IMR-90 (cell line): ENCODE data around the gene CCDC30. TPM values are rescaled to one million over a fixed set of nuclear protein-coding genes. Genes with fewer than 3 reads are reported as not detected.

ENCODE experiments used
- ATAC-seq: fragments of 200-7000 bp; cut with Tn5 transposase; 2 replicates; pipeline ENCODE4 v1.9.1; 2020; ENCODE audit warnings: low read depth, mild to moderate bottlenecking, moderate library complexity
- BruUV-seq: library from RNA; stranded (reverse); fragments of 400-500 nt; replicated peaks from 2 replicates; lab custom pipeline; 2021; lab: Mats Ljungman, UMichigan
- CTCF ChIA-PET: fragments of 300-600 bp; formaldehyde crosslinking; extraction: SDS; loops from one replicate; lab custom pipeline; 2021; ENCODE audit warnings: antibody characterized with exemption; lab: Yijun Ruan, JAX
- POLR2A ChIA-PET: fragments of 300-600 bp; sonication (Branson Sonifier 250); formaldehyde crosslinking; loops from one replicate; lab custom pipeline; 2022; ENCODE audit warnings: antibody characterized with exemption; ENCODE audit not compliant: unreplicated experiment; lab: Charles Lee
- DNase-seq: peaks from one replicate; pipeline ENCODE4 v3.0.0; 2013
- H2AFZ ChIP-seq: replicated peaks from 2 replicates; pipeline ENCODE3; 2013; ENCODE audit warnings: low read length, mild to moderate bottlenecking; ENCODE audit not compliant: poor library complexity
- H2AK5ac ChIP-seq: 2 replicates; pipeline ENCODE4 v1.6.1; 2013; ENCODE audit warnings: low read depth, low read length, inconsistent platforms
- H2AK9ac ChIP-seq: replicated peaks from 2 replicates; pipeline ENCODE3; 2013; ENCODE audit warnings: mild to moderate bottlenecking, low read depth, low read length, moderate library complexity; ENCODE audit not compliant: poor library complexity
- H2BK120ac ChIP-seq: 2 replicates; pipeline ENCODE4 v1.6.1; 2013; ENCODE audit warnings: low read depth, low read length, inconsistent platforms
- H2BK15ac ChIP-seq: 3 replicates; pipeline ENCODE4 v1.6.1; 2013; ENCODE audit warnings: low read depth, low read length, inconsistent platforms
- H2BK20ac ChIP-seq: 2 replicates; pipeline ENCODE4 v1.6.1; 2013; ENCODE audit warnings: low read depth, mild to moderate bottlenecking, inconsistent platforms, low read length, moderate library complexity
- H2BK5ac ChIP-seq: 2 replicates; pipeline ENCODE4 v1.6.1; 2013; ENCODE audit warnings: mild to moderate bottlenecking, low read depth, low read length, inconsistent platforms; ENCODE audit not compliant: poor library complexity, severe bottlenecking
- H3K14ac ChIP-seq: replicated peaks from 2 replicates; pipeline ENCODE4 v1.6.1; 2013; ENCODE audit warnings: low read depth, low read length, inconsistent platforms
- H3K18ac ChIP-seq: 2 replicates; pipeline ENCODE4 v1.6.1; 2013; ENCODE audit warnings: low read depth, low read length, control low read depth
- H3K23ac ChIP-seq: 2 replicates; pipeline ENCODE4 v1.6.1; 2013; ENCODE audit warnings: low read depth, low read length, inconsistent platforms
- H3K27ac ChIP-seq: 2 replicates; pipeline ENCODE4 v1.5.1; 2013; ENCODE audit warnings: mild to moderate bottlenecking, control low read depth, low read length; ENCODE audit not compliant: insufficient read depth
- H3K27me3 ChIP-seq: 2 replicates; pipeline ENCODE4 v1.6.1; 2013; ENCODE audit warnings: low read length; ENCODE audit not compliant: control insufficient read depth, insufficient read depth
- H3K36me3 ChIP-seq: 2 replicates; pipeline ENCODE4 v1.6.1; 2013; ENCODE audit warnings: low read length, mixed read lengths; ENCODE audit not compliant: control insufficient read depth, insufficient read depth
- H3K4ac ChIP-seq: 2 replicates; pipeline ENCODE4 v1.6.1; 2013; ENCODE audit warnings: low read depth, low read length, inconsistent platforms
- H3K4me1 ChIP-seq: 2 replicates; pipeline ENCODE4 v1.6.1; 2013; ENCODE audit warnings: low read length, mixed read lengths; ENCODE audit not compliant: control insufficient read depth, insufficient read depth
- H3K4me2 ChIP-seq: 2 replicates; pipeline ENCODE4 v1.6.1; 2013; ENCODE audit warnings: low read depth, mild to moderate bottlenecking, control low read depth, low read length, moderate library complexity
- H3K4me3 ChIP-seq: 2 replicates; pipeline ENCODE4 v1.5.1; 2013; ENCODE audit warnings: low read depth, mild to moderate bottlenecking, control low read depth, low read length, moderate library complexity; ENCODE audit not compliant: insufficient read depth
- H3K56ac ChIP-seq: 2 replicates; pipeline ENCODE4 v1.6.1; 2013; ENCODE audit warnings: low read length, inconsistent platforms; ENCODE audit not compliant: insufficient read depth; ENCODE audit errors: extremely low read depth
- H3K79me1 ChIP-seq, 2 experiments: 2 replicates each; pipeline ENCODE4 v1.6.1; 2013; ENCODE audit warnings: low read length in 2 of 2, inconsistent platforms in 1 of 2, low read depth in 1 of 2
- H3K9ac ChIP-seq: 2 replicates; pipeline ENCODE4 v1.6.1; 2013; ENCODE audit warnings: low read depth, low read length, control low read depth
- H3K9me1 ChIP-seq: 2 replicates; pipeline ENCODE4 v1.6.1; 2013; ENCODE audit warnings: low read length, inconsistent platforms; ENCODE audit not compliant: insufficient read depth
- H3K9me3 ChIP-seq: 2 replicates; pipeline ENCODE4 v1.6.1; 2013; ENCODE audit warnings: low read length; ENCODE audit not compliant: control insufficient read depth, insufficient read depth
- H4K20me1 ChIP-seq: 2 replicates; pipeline ENCODE4 v1.6.1; 2013; ENCODE audit warnings: low read length, inconsistent platforms; ENCODE audit not compliant: insufficient read depth
- H4K5ac ChIP-seq: 2 replicates; pipeline ENCODE4 v1.6.1; 2013; ENCODE audit warnings: mild to moderate bottlenecking, low read depth, low read length, control low read depth
- H4K8ac ChIP-seq, 2 experiments: 2 replicates each; pipeline ENCODE4 v1.6.1; 2013; ENCODE audit warnings: low read depth in 2 of 2, low read length in 2 of 2, control low read depth in 1 of 2, inconsistent platforms in 1 of 2
- H4K91ac ChIP-seq: 2 replicates; pipeline ENCODE4 v1.6.1; 2013; ENCODE audit warnings: low read depth, low read length, inconsistent platforms; ENCODE audit not compliant: insufficient read depth
- BHLHE40 ChIP-seq: fragments of 150-350 bp; IDR thresholded peaks from 2 replicates; pipeline ENCODE4 v1.6.1; 2016; ENCODE audit warnings: mild to moderate bottlenecking, low read depth, low read length
- CEBPB ChIP-seq: IDR thresholded peaks from 2 replicates; pipeline ENCODE4 v1.6.1; 2012; ENCODE audit warnings: low read depth, low read length, improper control_type of control experiment
- CHD1 ChIP-seq: IDR thresholded peaks from 2 replicates; pipeline ENCODE4 v1.6.1; 2012; ENCODE audit warnings: low read depth, low read length, improper control_type of control experiment
- CTCF ChIP-seq: conservative IDR thresholded peaks from 2 replicates; pipeline ENCODE4 v1.5.1; 2012; ENCODE audit warnings: mild to moderate bottlenecking, low read depth, low read length, improper control_type of control experiment
- ELK1 ChIP-seq: fragments of 150-350 bp; IDR thresholded peaks from 2 replicates; pipeline ENCODE4 v1.6.1; 2016; ENCODE audit warnings: low read depth, mild to moderate bottlenecking, low read length, moderate library complexity, borderline replicate concordance
- FOS ChIP-seq: fragments of 150-350 bp; IDR thresholded peaks from 2 replicates; pipeline ENCODE4 v1.6.1; 2016; ENCODE audit warnings: low read depth, low read length
- MAFK ChIP-seq: IDR thresholded peaks from 2 replicates; pipeline ENCODE4 v1.6.1; 2012; ENCODE audit warnings: low read depth, low read length, improper control_type of control experiment
- MAZ ChIP-seq: IDR thresholded peaks from 2 replicates; pipeline ENCODE4 v1.6.1; 2012; ENCODE audit warnings: low read depth, mild to moderate bottlenecking, low read length, improper control_type of control experiment, moderate library complexity, borderline replicate concordance
- MXI1 ChIP-seq: IDR thresholded peaks from 2 replicates; pipeline ENCODE4 v1.6.1; 2012; ENCODE audit warnings: low read depth, mild to moderate bottlenecking, low read length, moderate library complexity, borderline replicate concordance
- NFE2L2 ChIP-seq: fragments of 150-350 bp; IDR thresholded peaks from 2 replicates; pipeline ENCODE4 v1.6.1; 2016; ENCODE audit warnings: low read depth, mild to moderate bottlenecking, low read length
- POLR2A ChIP-seq: IDR thresholded peaks from 2 replicates; pipeline ENCODE4 v1.6.1; 2012; ENCODE audit warnings: mild to moderate bottlenecking, low read depth, low read length
- RAD21 ChIP-seq: IDR thresholded peaks from 2 replicates; pipeline ENCODE4 v1.6.1; 2012; ENCODE audit warnings: low read length, improper control_type of control experiment
- RCOR1 ChIP-seq: IDR thresholded peaks from 2 replicates; pipeline ENCODE4 v1.6.1; 2012; ENCODE audit warnings: mild to moderate bottlenecking, low read length, improper control_type of control experiment; ENCODE audit not compliant: insufficient replicate concordance
- RFX5 ChIP-seq: IDR thresholded peaks from 2 replicates; pipeline ENCODE4 v1.8.0; 2012; ENCODE audit warnings: low read depth, mild to moderate bottlenecking, low read length, moderate library complexity
- SMC3 ChIP-seq: fragments of 150-350 bp; IDR thresholded peaks from 2 replicates; pipeline ENCODE4 v1.6.1; 2016; ENCODE audit warnings: low read depth, mild to moderate bottlenecking, antibody characterized with exemption, low read length, moderate library complexity
- USF2 ChIP-seq: fragments of 150-350 bp; IDR thresholded peaks from 2 replicates; pipeline ENCODE4 v1.6.1; 2017; ENCODE audit warnings: mild to moderate bottlenecking, antibody characterized with exemption, low read length, low read depth
- WGBS, 2 experiments: methylation state at CpG; one replicate each; pipeline versions ENCODE4 v1.1.5 to v1.1.7; 2013; ENCODE audit warnings: missing lambda C conversion rate in 2 of 2; ENCODE audit not compliant: insufficient read length in 1 of 2; ENCODE audit errors: extremely low coverage in 2 of 2; 5-methylcytosine and 5-hydroxymethylcytosine counted together
- dilution Hi-C: fragments of 300-500 bp; cut with HindIII; formaldehyde crosslinking; loops from one replicate; pipeline ENCODE4 v1.14.3; 2018; ENCODE audit warnings: low sequenced_read_pairs; ENCODE audit not compliant: unreplicated experiment
- in situ Hi-C: fragments of 300-500 bp; cut with MboI; formaldehyde crosslinking; loops from 3 replicates; pipeline ENCODE4 v1.14.3; 2019; ENCODE audit warnings: low sequenced_read_pairs, inconsistent platforms, mixed read lengths
- intact Hi-C: fragments of 100-400 bp; cut with micrococcal nuclease; formaldehyde crosslinking; loops from 2 replicates; pipeline ENCODE4 v1.10.0; 2022
- polyA plus RNA-seq, 3 experiments: library from polyadenylated mRNA; depleted of rRNA; stranded (reverse); fragments of >200 nt; gene quantifications; 2 replicates each; pipeline ENCODE4 v1.2.3, GENCODE V29; 2012; ENCODE audit warnings: low replicate concordance in 1 of 3
- total RNA-seq: library from RNA; depleted of rRNA; stranded (reverse); fragments of >200 nt; gene quantifications from 2 replicates; pipeline ENCODE4 v1.2.3, GENCODE V29; 2012

Gene CCDC30
- total and polyA plus RNA-seq, 2 of the 4 experiments (the other 2 are of a cell fraction) = 0.14 to 0.18 TPM

- no peak for ATAC-seq
- Histone ChIP-seq H4K8ac (no peak overlapping the region), H2BK5ac (no peak overlapping the region), H3K27me3 (no peaks in the 10 kb centered on the region), H3K9me1 (no peaks in the 10 kb centered on the region; the same call in 1 of the 2 replicates), H3K56ac (no peak overlapping the region), H3K27ac (no peak overlapping the region), H3K9me3 (no peaks in the 10 kb centered on the region), H4K91ac (no peak overlapping the region), H3K36me3 (peaks cover 7% of the 10 kb centered on the region), H2AK9ac (no peak overlapping the region), H2AFZ (no peak overlapping the region), H3K79me1 (peaks cover 15 to 16% of the 10 kb centered on the region in 2 experiments), H2BK15ac (no peak overlapping the region), H2AK5ac (no peak overlapping the region), H4K20me1 (no peaks in the 10 kb centered on the region), H3K18ac (no peak overlapping the region), H3K23ac (no peak overlapping the region), H3K9ac (no peak overlapping the region), H3K4ac (no peak overlapping the region), H3K4me3 (no peak overlapping the region), H2BK20ac (no peak overlapping the region), H2BK120ac (no peak overlapping the region), H3K14ac (no peak overlapping the region), H4K5ac (no peak overlapping the region), H3K4me2 (no peak overlapping the region), H3K4me1 (no peaks in the 10 kb centered on the region)
- in situ Hi-C loops (no loop called here), dilution Hi-C loops (no loop called here), intact Hi-C loops (no loop called here)
- DNase-seq = no peak
- WGBS, 2 experiments = no CpG with 5 or more reads among the region's 3 CpGs
- ChIA-PET CTCF (no interaction called here), POLR2A (no interaction called here)
- no peak for TF ChIP-seq RFX5
- TF ChIP-seq POLR2A = no peak
- no peak for TF ChIP-seq MAZ
- no peak for TF ChIP-seq CTCF
- TF ChIP-seq MXI1 = no peak
- TF ChIP-seq USF2 = no peak
- no peak for TF ChIP-seq BHLHE40
- no peak for TF ChIP-seq MAFK
- TF ChIP-seq CEBPB = no peak
- TF ChIP-seq RCOR1 = no peak
- TF ChIP-seq NFE2L2 = no peak
- TF ChIP-seq FOS = no peak
- TF ChIP-seq ELK1 = no peak
- no peak for TF ChIP-seq RAD21
- no peak for TF ChIP-seq CHD1
- TF ChIP-seq SMC3 = no peak
- no TSS peak for BruUV-seq
Observed at GRCh38 chr1:42660907-42661500, 197.9 kb downstream of the CCDC30 start.
